SK-N-MC (cell line): Measurements from ENCODE around the gene BICD2.

ENCODE experiments used
- DNase-seq: peaks from one replicate; pipeline ENCODE4 v3.0.0-alpha.2; 2011; ENCODE audit warnings: low read depth, low spot score
- H3K27ac ChIP-seq: fragments of 200-600 bp; sonication (generic); 2 replicates; pipeline ENCODE4 v1.5.1; 2016; ENCODE audit warnings: mixed run types
- H3K36me3 ChIP-seq: fragments of 200-600 bp; sonication (generic); 2 replicates; pipeline ENCODE4 v1.6.1; 2017; ENCODE audit warnings: antibody characterized with exemption, low read length, mixed read lengths; ENCODE audit not compliant: insufficient read depth
- H3K4me3 ChIP-seq: fragments of 200-600 bp; sonication (generic); 2 replicates; pipeline ENCODE4 v1.5.1; 2016
- H3K9ac ChIP-seq: fragments of 200-600 bp; sonication (generic); 2 replicates; pipeline ENCODE4 v1.8.0; 2017; ENCODE audit warnings: mixed run types, mixed read lengths; ENCODE audit not compliant: insufficient read length
- H3K9me3 ChIP-seq: fragments of 200-600 bp; sonication (generic); 2 replicates; pipeline ENCODE4 v1.6.1; 2017; ENCODE audit warnings: low read depth, mild to moderate bottlenecking, antibody characterized with exemption, low read length, moderate library complexity, mixed read lengths
- EZH2 ChIP-seq: fragments of 200-600 bp; sonication (generic); IDR thresholded peaks from one replicate; pipeline ENCODE4 v1.6.1; 2017; ENCODE audit warnings: antibody characterized with exemption
- FOXP2 ChIP-seq: optimal IDR thresholded peaks from 2 replicates; pipeline ENCODE3; 2011; ENCODE audit warnings: mild to moderate bottlenecking, moderate library complexity; ENCODE audit not compliant: insufficient read depth; ENCODE audit errors: extremely low read length, control extremely low read depth
- POLR2AphosphoS5 ChIP-seq: IDR thresholded peaks from 2 replicates; pipeline ENCODE4 v1.6.1; 2012; ENCODE audit warnings: mild to moderate bottlenecking, low read depth, low read length, borderline replicate concordance

BICD2 gene

GRCh38 chr9:92696619-92697018, 68.0 kb downstream of the BICD2 start:
- Histone ChIP-seq H3K4me3 (no peak overlapping the region), H3K9me3 (0 out of 2 replicates have a peak, but pooled peaks cover 2% of the 10 kb centered on the region), H3K9ac (no peak overlapping the region), H3K36me3 (no peaks in the 10 kb centered on the region), H3K27ac (no peak overlapping the region)
- TF ChIP-seq EZH2 = no peak
- no peak for DNase-seq

- no peaks in the 10 kb centered on the region; the same call in 1 of the 2 replicates for H3K9me3 ChIP-seq
- DNase-seq = no peak
- no peak overlapping the region for H3K9ac ChIP-seq
- H3K36me3 ChIP-seq = no peaks in the 10 kb centered on the region
- TF ChIP-seq POLR2AphosphoS5 (no peak), FOXP2 (no peak), EZH2 (no peak)
- no peak overlapping the region for H3K4me3 ChIP-seq
- no peak overlapping the region for H3K27ac ChIP-seq
Observed at GRCh38 chr9:92686954-92687353, 77.7 kb downstream of the BICD2 start.

GRCh38 chr9:92685022-92685421, 79.6 kb downstream of the BICD2 start:
- Histone ChIP-seq H3K36me3 (no peaks in the 10 kb centered on the region), H3K27ac (no peak overlapping the region), H3K4me3 (no peak overlapping the region), H3K9ac (no peak overlapping the region), H3K9me3 (no peaks in the 10 kb centered on the region)
- TF ChIP-seq POLR2AphosphoS5 = no peak
- no peak for TF ChIP-seq EZH2
- TF ChIP-seq FOXP2 = no peak
- no peak for DNase-seq

GRCh38 chr9:92682269-92682668, 82.4 kb downstream of the BICD2 start:
- no peak overlapping the region for H3K4me3 ChIP-seq
- DNase-seq = no peak
- H3K9ac ChIP-seq = no peak overlapping the region
- no peak overlapping the region for H3K27ac ChIP-seq
- TF ChIP-seq EZH2 (no peak), POLR2AphosphoS5 (no peak), FOXP2 (no peak)
- H3K36me3 ChIP-seq = no peaks in the 10 kb centered on the region
- no peaks in the 10 kb centered on the region for H3K9me3 ChIP-seq

GRCh38 chr9:92680166-92681119, 84.2 kb downstream of the BICD2 start:
- no peak for TF ChIP-seq EZH2
- TF ChIP-seq POLR2AphosphoS5 = no peak
- TF ChIP-seq FOXP2 = no peak
- Histone ChIP-seq H3K9me3 (no peaks in the 10 kb centered on the region), H3K4me3 (no peak overlapping the region), H3K36me3 (no peaks in the 10 kb centered on the region), H3K9ac (no peak overlapping the region), H3K27ac (no peak overlapping the region)
- no peak for DNase-seq

GRCh38 chr9:92679413-92680165, 85.0 kb downstream of the BICD2 start:
- no peak overlapping the region for H3K9ac ChIP-seq
- TF ChIP-seq POLR2AphosphoS5 (no peak), EZH2 (no peak), FOXP2 (no peak)
- H3K9me3 ChIP-seq = no peaks in the 10 kb centered on the region
- H3K27ac ChIP-seq = no peak overlapping the region
- no peak for DNase-seq
- H3K4me3 ChIP-seq = no peak overlapping the region
- H3K36me3 ChIP-seq = no peaks in the 10 kb centered on the region

- no peak for TF ChIP-seq EZH2
- no peak for TF ChIP-seq POLR2AphosphoS5
- Histone ChIP-seq H3K27ac (peak overlapping the region; percentile 45; the same call in 1 of the 2 replicates), H3K9me3 (no peaks in the 10 kb centered on the region), H3K9ac (no peak overlapping the region), H3K36me3 (no peaks in the 10 kb centered on the region), H3K4me3 (peak overlapping the region; percentile 95)
- DNase-seq = no peak
Observed at GRCh38 chr9:92671323-92671722, 93.3 kb downstream of the BICD2 start.

GRCh38 chr9:92669890-92670708, 94.5 kb downstream of the BICD2 start, which contains the start of gene IPPK:
TSS of gene IPPK (minus strand) at chr9:92670131. CDS start at chr9:92669988, 143 bp downstream.
- peak; percentile 15 for TF ChIP-seq FOXP2
- peak; percentile 88 for TF ChIP-seq POLR2AphosphoS5
- no peak for TF ChIP-seq EZH2
- H3K4me3 ChIP-seq = peak within 1 kb of the TSS; percentile 95

More at GRCh38 chr9:92669890-92670708, 94.5 kb downstream of the BICD2 start, which contains the start of gene IPPK:
- peak; percentile 87 for DNase-seq
- H3K27ac ChIP-seq = peak within 1 kb of the TSS; percentile 79
- H3K36me3 ChIP-seq = no peaks in the 10 kb centered on the region
- H3K9me3 ChIP-seq = no peaks in the 10 kb centered on the region
- peak within 1 kb of the TSS; percentile 95 for H3K9ac ChIP-seq
